Right lobe of liver (tissue), 4 donors: ENCODE measurements around the gene EVA1C.
"Not testable (repeated sequence)": the region's sequence is repeated elsewhere in the genome, so short reads cannot be mapped to it uniquely, and the experiment has no call there.

Source experiments
- CTCF ChIP-seq, 4 donors: fragments of 200-600 bp in 3 of 4; fragments of 450-650 bp in 1 of 4; IDR thresholded peaks; one replicate each; pipeline versions ENCODE4 v1.5.1 to v1.8.0; 2016 to 2022; ENCODE audit warnings: antibody characterized with exemption in 4 of 4, mild to moderate bottlenecking in 2 of 4
- POLR2A ChIP-seq: fragments of 450-650 bp; IDR thresholded peaks from one replicate; pipeline ENCODE4 v1.6.1; 2017; ENCODE audit warnings: antibody characterized with exemption, mild to moderate bottlenecking
- donor health status: DM: no; HTN: no; CAD: no.
- donor health status: DM: no; HTN: no; CAD: no.
- donor health status: DM: no; HTN: yes; CAD: no.

DNA sequence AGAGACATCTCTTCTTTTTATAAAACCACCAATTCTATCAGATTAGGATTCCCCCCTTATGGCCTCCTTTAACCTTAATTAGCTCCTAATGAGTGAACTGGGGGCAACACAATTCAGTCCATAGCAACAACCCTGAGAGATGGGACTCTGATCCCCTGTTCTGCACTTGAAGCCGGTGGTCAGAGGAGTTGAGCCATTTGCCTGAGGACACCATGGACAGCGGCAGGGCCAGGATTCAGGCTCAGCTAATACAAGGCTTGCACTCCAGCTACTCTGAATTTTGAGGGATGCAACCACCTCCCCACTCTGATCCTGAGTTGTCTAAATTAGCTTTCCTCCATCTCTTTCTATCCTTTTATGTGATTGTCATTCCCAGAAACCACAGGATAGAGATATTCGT is 93.3 kb downstream of the EVA1C start:
- TF ChIP-seq CTCF (IDR thresholded peaks at IDR 0.05); POLR2A: not testable (repeated sequence)
